ENCODE results near the gene P2RY1.
A peak's percentile ranks its signal among the peaks of the same experiment; 100 is the strongest.

- no peak for TF ChIP-seq ZBTB8A (tag by site-specific recombination; IDR thresholded peaks at IDR 0.05)
- TF ChIP-seq YY1 (tag by site-specific recombination; IDR thresholded peaks at IDR 0.05) = no peak
- TF ChIP-seq ZNF19 (tag by site-specific recombination; IDR thresholded peaks at IDR 0.05; ENCODE audit: low read depth) = no peak
- no peak for TF ChIP-seq CTCF (tag by site-specific recombination; IDR thresholded peaks at IDR 0.05)
- TF ChIP-seq ZBTB48 (tag by site-specific recombination; IDR thresholded peaks at IDR 0.05) = no peak
- TF ChIP-seq ZNF473 (tag by site-specific recombination; IDR thresholded peaks at IDR 0.05) = no peak
- TF ChIP-seq REST (tag by site-specific recombination; IDR thresholded peaks at IDR 0.05) = no peak
- TF ChIP-seq SP7 (tag by site-specific recombination; IDR thresholded peaks at IDR 0.05) = no peak
- TF ChIP-seq ZNF121 (tag by site-specific recombination; IDR thresholded peaks at IDR 0.05) = peak; percentile 36; the same call in 1 of the 2 replicates
- no peak for TF ChIP-seq ZBTB49 (tag by site-specific recombination; IDR thresholded peaks at IDR 0.05; ENCODE audit: low read depth)
- TF ChIP-seq ZFP3 (tag by site-specific recombination; IDR thresholded peaks at IDR 0.05; ENCODE audit: low read depth) = no peak
- no peak for TF ChIP-seq ZNF274 (IDR thresholded peaks at IDR 0.05; ENCODE audit: low read length)
- no peak for TF ChIP-seq ZNF274 (tag by site-specific recombination; IDR thresholded peaks at IDR 0.05; ENCODE audit: borderline replicate concordance)
- no peak for TF ChIP-seq GLIS1 (tag by site-specific recombination; IDR thresholded peaks at IDR 0.05)
- no peak for TF ChIP-seq TCF7L2 (IDR thresholded peaks at IDR 0.05; ENCODE audit: borderline replicate concordance, low read depth, low read length)
Measured at GRCh38 chr3:152834191-152834775, 648 bp upstream of the P2RY1 start.
